Mesendoderm (in vitro differentiated cells): ENCODE results near the gene CDK5R2.

Source experiments
- DNase-seq: peaks from one replicate; pipeline ENCODE4 v3.0.0; 2013
- H2AK5ac ChIP-seq: 2 replicates; pipeline ENCODE4 v1.6.1; 2013; ENCODE audit warnings: low read length, inconsistent platforms
- H2BK120ac ChIP-seq: 2 replicates; pipeline ENCODE4 v1.6.1; 2013; ENCODE audit warnings: low read depth, mild to moderate bottlenecking, low read length, moderate library complexity, mixed read lengths
- H2BK15ac ChIP-seq: replicated peaks from 2 replicates; pipeline ENCODE4 v1.6.1; 2013; ENCODE audit warnings: low read depth, mild to moderate bottlenecking, moderate library complexity
- H2BK5ac ChIP-seq: 2 replicates; pipeline ENCODE4 v1.6.1; 2013; ENCODE audit warnings: low read length, inconsistent platforms
- H3K18ac ChIP-seq: 2 replicates; pipeline ENCODE4 v1.6.1; 2013; ENCODE audit warnings: mild to moderate bottlenecking, low read length, mixed read lengths
- H3K23ac ChIP-seq: one replicate; pipeline ENCODE4 v1.6.1; 2013; ENCODE audit warnings: low read length
- H3K27ac ChIP-seq: 2 replicates; pipeline ENCODE4 v1.5.1; 2013; ENCODE audit warnings: low read depth, mild to moderate bottlenecking, inconsistent platforms, low read length, moderate library complexity
- H3K27me3 ChIP-seq: 2 replicates; pipeline ENCODE4 v1.6.1; 2013; ENCODE audit warnings: low read length, control low read depth, mild to moderate bottlenecking, inconsistent platforms; ENCODE audit not compliant: insufficient read depth, poor library complexity
- H3K36me3 ChIP-seq: 2 replicates; pipeline ENCODE4 v1.6.1; 2013; ENCODE audit warnings: low read length, inconsistent platforms; ENCODE audit not compliant: control insufficient read depth, insufficient read depth
- H3K4ac ChIP-seq: one replicate; pipeline ENCODE4 v1.6.1; 2013; ENCODE audit warnings: low read depth, mild to moderate bottlenecking, low read length, moderate library complexity
- H3K4me1 ChIP-seq: 2 replicates; pipeline ENCODE4 v1.6.1; 2013; ENCODE audit warnings: low read depth, low read length, inconsistent platforms; ENCODE audit not compliant: control insufficient read depth
- H3K4me2 ChIP-seq: 2 replicates; pipeline ENCODE4 v1.6.1; 2013; ENCODE audit warnings: low read length
- H3K4me3 ChIP-seq: 2 replicates; pipeline ENCODE4 v1.5.1; 2013; ENCODE audit warnings: mild to moderate bottlenecking, low read length
- H3K56ac ChIP-seq: one replicate; pipeline ENCODE4 v1.6.1; 2013; ENCODE audit warnings: low read length
- H3K79me1 ChIP-seq: 2 replicates; pipeline ENCODE4 v1.6.1; 2013; ENCODE audit warnings: low read length, inconsistent platforms
- H3K79me2 ChIP-seq: 2 replicates; pipeline ENCODE4 v1.6.1; 2013; ENCODE audit warnings: mild to moderate bottlenecking, low read length; ENCODE audit not compliant: control insufficient read depth, insufficient read depth
- H3K9ac ChIP-seq: 2 replicates; pipeline ENCODE4 v1.6.1; 2013; ENCODE audit warnings: low read length, inconsistent platforms
- H4K5ac ChIP-seq: one replicate; pipeline ENCODE4 v1.6.1; 2013; ENCODE audit warnings: low read length
- H4K8ac ChIP-seq: one replicate; pipeline ENCODE4 v1.6.1; 2013; ENCODE audit warnings: low read depth, mild to moderate bottlenecking, control low read depth, low read length, moderate library complexity
- WGBS: extraction: QIAGEN DNeasy Blood & Tissue Kit; methylation state at CpG from one replicate; pipeline ENCODE4 v1.1.7; 2013; ENCODE audit warnings: low lambda C conversion rate, missing lambda C conversion rate; ENCODE audit not compliant: insufficient coverage; ENCODE audit errors: extremely low coverage; 5-methylcytosine and 5-hydroxymethylcytosine counted together

Gene CDK5R2

DNA sequence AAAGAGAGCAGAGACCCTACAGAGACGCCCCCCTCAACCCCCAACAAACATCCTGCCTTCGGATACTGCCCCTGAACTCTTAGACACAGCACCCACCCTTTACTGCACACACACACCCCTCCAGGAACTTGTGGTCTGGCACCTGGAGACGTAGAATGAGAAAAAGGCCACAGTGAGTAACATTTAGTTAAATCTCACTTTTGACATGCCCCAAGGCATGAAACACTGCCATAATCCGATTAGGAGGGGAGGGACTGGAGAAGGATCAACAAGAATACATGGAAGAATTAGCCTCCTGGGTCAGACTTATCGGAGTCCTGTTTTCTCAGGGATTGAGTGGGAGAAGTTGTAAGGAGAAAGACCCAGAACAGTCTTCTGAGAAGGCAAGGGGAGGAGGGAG lies 4.1 kb downstream of the CDK5R2 start:
- no peak overlapping the region for H3K27ac ChIP-seq
- H3K36me3 ChIP-seq: no peaks in the 10 kb centered on the region
- H3K23ac ChIP-seq: no peak overlapping the region
- no peak overlapping the region for H2AK5ac ChIP-seq
- H2BK5ac ChIP-seq: no peak overlapping the region
- H3K4ac ChIP-seq: no peak overlapping the region
- no peak for DNase-seq
- no peaks in the 10 kb centered on the region for H3K79me1 ChIP-seq
- no peak overlapping the region for H3K18ac ChIP-seq
- peak overlapping the region; percentile 47 for H3K56ac ChIP-seq
- no peak overlapping the region for H4K5ac ChIP-seq
- H3K27me3 ChIP-seq: peaks cover 19% of the 10 kb centered on the region
- WGBS: no CpG with 5 or more reads among the region's 5 CpGs
- H3K79me2 ChIP-seq: no peaks in the 10 kb centered on the region
- no peak overlapping the region for H2BK15ac ChIP-seq
- no peak overlapping the region for H3K9ac ChIP-seq
- no peak overlapping the region for H2BK120ac ChIP-seq
- H3K4me1 ChIP-seq: peaks cover 10% of the 10 kb centered on the region
- H3K4me2 ChIP-seq: peak overlapping the region; percentile 13
- H3K4me3 ChIP-seq: no peak overlapping the region
- no peak overlapping the region for H4K8ac ChIP-seq

DNA sequence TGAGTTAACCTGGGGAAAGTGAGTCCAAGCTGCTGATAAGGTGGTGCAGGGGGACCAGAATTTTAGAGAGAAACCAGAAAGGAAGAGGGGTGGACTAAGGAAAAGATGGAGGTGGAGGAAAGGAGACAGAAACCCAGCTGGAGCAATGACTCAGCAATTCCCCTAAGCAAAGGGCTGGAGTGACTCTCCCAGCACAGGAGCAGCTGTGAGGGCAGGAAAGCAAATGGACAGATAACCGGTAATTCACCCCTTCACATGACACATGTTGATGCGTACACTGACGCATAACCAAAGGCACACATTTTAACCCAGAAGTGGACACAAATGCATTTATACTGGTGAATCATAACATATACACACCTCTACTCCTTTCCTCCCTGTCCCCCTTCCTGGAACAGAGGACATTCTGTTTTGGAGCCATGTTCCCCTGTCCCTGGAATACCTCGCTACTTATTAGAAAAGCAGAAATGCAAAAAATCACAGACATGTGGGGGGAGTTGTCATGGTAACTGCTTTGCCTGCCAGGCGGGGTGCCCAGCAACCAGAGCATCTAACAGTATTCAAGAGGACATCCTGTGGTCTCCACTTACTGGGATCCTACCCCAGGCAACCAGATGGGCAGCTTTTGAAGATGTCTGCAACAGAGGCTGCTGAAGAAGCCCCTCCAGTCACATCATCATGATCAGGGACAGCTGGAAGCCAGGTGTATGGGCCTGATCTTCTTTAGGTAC lies 4.7 kb downstream of the CDK5R2 start:
- no CpG with 5 or more reads among the region's 5 CpGs for WGBS
- Histone ChIP-seq H2BK5ac (no peak overlapping the region), H3K36me3 (no peaks in the 10 kb centered on the region), H3K4me2 (no peak overlapping the region), H3K4me1 (peaks cover 10% of the 10 kb centered on the region), H4K5ac (no peak overlapping the region), H3K79me1 (no peaks in the 10 kb centered on the region), H3K4ac (no peak overlapping the region), H2BK120ac (no peak overlapping the region), H3K27me3 (peaks cover 19% of the 10 kb centered on the region), H3K23ac (no peak overlapping the region), H2BK15ac (no peak overlapping the region), H3K4me3 (no peak overlapping the region), H3K79me2 (no peaks in the 10 kb centered on the region), H3K9ac (no peak overlapping the region), H2AK5ac (no peak overlapping the region), H3K18ac (no peak overlapping the region), H3K27ac (no peak overlapping the region), H3K56ac (peak overlapping the region; percentile 20), H4K8ac (no peak overlapping the region)
- peak; percentile 67 for DNase-seq

DNA sequence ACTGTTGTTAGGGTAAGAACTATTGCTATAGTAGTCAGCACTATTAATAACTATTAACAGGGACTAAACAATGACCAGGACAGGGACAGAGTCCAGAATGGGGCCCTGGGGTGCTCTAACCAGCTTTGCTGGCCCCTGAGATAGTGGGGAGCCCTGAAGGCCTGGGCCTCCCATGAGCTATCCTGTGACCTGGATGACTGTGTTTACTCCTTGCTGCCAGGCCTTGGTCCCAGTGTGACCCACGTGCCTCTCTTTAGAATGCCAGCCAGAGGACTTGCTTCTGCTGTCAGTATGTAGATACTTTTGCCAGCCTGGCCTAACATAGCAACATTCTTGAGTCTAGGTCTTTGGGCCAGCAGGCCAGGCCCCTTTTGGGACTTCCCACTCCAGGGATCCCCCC lies 11.4 kb downstream of the CDK5R2 start:
- Histone ChIP-seq H2AK5ac (no peak overlapping the region), H2BK15ac (no peak overlapping the region), H4K8ac (no peak overlapping the region), H3K4me3 (no peak overlapping the region), H3K9ac (no peak overlapping the region), H3K79me1 (no peaks in the 10 kb centered on the region), H3K27ac (no peak overlapping the region), H3K23ac (no peak overlapping the region), H3K4ac (no peak overlapping the region), H3K4me2 (no peak overlapping the region), H4K5ac (no peak overlapping the region), H3K79me2 (no peaks in the 10 kb centered on the region), H3K56ac (no peak overlapping the region), H3K27me3 (peaks cover under 1% of the 10 kb centered on the region), H2BK5ac (no peak overlapping the region), H2BK120ac (no peak overlapping the region), H3K18ac (no peak overlapping the region), H3K36me3 (no peaks in the 10 kb centered on the region), H3K4me1 (no peaks in the 10 kb centered on the region)
- no CpG with 5 or more reads among the region's 1 CpG for WGBS
- no peak for DNase-seq

DNA sequence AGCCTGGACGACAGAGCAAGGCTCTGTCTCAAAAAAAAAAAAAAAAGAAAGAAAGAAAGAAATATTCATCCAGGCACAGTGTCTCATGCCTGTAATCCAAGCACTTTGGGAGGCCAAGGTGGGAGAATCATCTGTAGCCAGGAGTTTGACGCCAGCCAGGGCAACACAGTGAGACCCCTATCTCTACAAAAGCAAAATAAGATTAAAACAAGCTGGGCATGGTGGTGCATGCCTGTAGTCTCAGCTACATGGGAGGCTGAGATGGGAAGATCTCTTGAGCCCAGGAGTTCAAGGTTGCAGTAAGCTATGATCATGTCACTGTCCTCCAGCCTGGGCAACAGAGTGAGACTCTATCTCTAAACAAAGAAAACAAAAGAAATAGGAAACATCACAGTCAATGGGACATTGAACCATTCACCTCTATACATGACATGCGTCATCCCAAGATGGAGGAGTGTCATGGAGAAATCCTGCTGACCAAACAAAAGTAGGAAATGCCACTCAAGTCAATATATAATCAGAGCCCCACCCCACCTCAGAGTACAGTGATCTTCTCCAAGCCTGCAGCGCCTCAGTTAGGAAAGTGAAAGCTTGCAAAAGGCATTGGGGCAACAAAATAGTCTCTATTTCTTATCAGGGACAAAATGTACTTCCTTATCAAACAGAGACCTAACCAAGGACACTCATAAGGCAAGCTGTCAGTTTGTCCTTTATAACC lies 15.8 kb downstream of the CDK5R2 start:
- Histone ChIP-seq H3K27ac (no peak overlapping the region), H3K79me1 (no peaks in the 10 kb centered on the region), H3K18ac (no peak overlapping the region), H3K4ac (no peak overlapping the region), H3K27me3 (peaks cover 5% of the 10 kb centered on the region), H3K4me3 (no peak overlapping the region), H3K36me3 (no peaks in the 10 kb centered on the region), H3K23ac (no peak overlapping the region), H4K5ac (no peak overlapping the region), H3K9ac (no peak overlapping the region), H3K79me2 (no peaks in the 10 kb centered on the region), H3K56ac (no peak overlapping the region), H2AK5ac (no peak overlapping the region), H3K4me1 (no peaks in the 10 kb centered on the region), H2BK120ac (no peak overlapping the region), H4K8ac (no peak overlapping the region), H2BK15ac (no peak overlapping the region), H2BK5ac (no peak overlapping the region), H3K4me2 (no peak overlapping the region)
- no CpG with 5 or more reads among the region's 4 CpGs for WGBS
- no peak for DNase-seq

- no peaks in the 10 kb centered on the region for H3K36me3 ChIP-seq
- no peak overlapping the region for H3K18ac ChIP-seq
- H3K27ac ChIP-seq: no peak overlapping the region
- H3K4me1 ChIP-seq: no peaks in the 10 kb centered on the region
- H3K27me3 ChIP-seq: peaks cover 45% of the 10 kb centered on the region
- no peak overlapping the region for H2BK15ac ChIP-seq
- no peak overlapping the region for H3K4ac ChIP-seq
- H3K79me2 ChIP-seq: no peaks in the 10 kb centered on the region
- no peak overlapping the region for H4K8ac ChIP-seq
- no peak overlapping the region for H3K4me3 ChIP-seq
- no peak overlapping the region for H3K23ac ChIP-seq
- no peak overlapping the region for H2BK120ac ChIP-seq
- peak overlapping the region; percentile 34 for H3K56ac ChIP-seq
- no CpG with 5 or more reads among the region's 39 CpGs for WGBS
- peak overlapping the region; percentile 44 for H3K9ac ChIP-seq
- DNase-seq: peak; percentile 92
- H2AK5ac ChIP-seq: no peak overlapping the region
- H3K4me2 ChIP-seq: peak overlapping the region; percentile 34
- no peaks in the 10 kb centered on the region for H3K79me1 ChIP-seq
- no peak overlapping the region for H4K5ac ChIP-seq
- H2BK5ac ChIP-seq: no peak overlapping the region
These were observed 20.6 kb downstream of the CDK5R2 start for GRCh38 chr2:218979846-218980734.
